Kidney epithelial cell (primary cell): ENCODE measurements around the gene PMEL. TPM values are rescaled to one million over a fixed set of nuclear protein-coding genes. Genes with fewer than 3 reads are reported as not detected.
A peak's percentile ranks its signal among the peaks of the same experiment; 100 is the strongest.

Experiments
- DNase-seq: peaks from one replicate; pipeline ENCODE4 v3.0.0-alpha.2; 2010; ENCODE audit warnings: low read depth
- H3K27me3 ChIP-seq: 2 replicates; pipeline ENCODE4 v1.6.0; 2011; ENCODE audit warnings: low read length; ENCODE audit not compliant: control insufficient read depth, insufficient read depth
- H3K36me3 ChIP-seq: 2 replicates; pipeline ENCODE4 v1.5.1; 2011; ENCODE audit warnings: low read length; ENCODE audit not compliant: control insufficient read depth, insufficient read depth
- H3K4me3 ChIP-seq: 2 replicates; pipeline ENCODE4 v1.5.1; 2011; ENCODE audit warnings: low read depth, mild to moderate bottlenecking, control low read depth, low read length
- CTCF ChIP-seq: IDR thresholded peaks from 2 replicates; pipeline ENCODE4 v1.5.1; 2011; ENCODE audit warnings: mild to moderate bottlenecking, moderate library complexity, low read length, control low read depth, inconsistent platforms; ENCODE audit not compliant: insufficient read depth, poor library complexity, severe bottlenecking
- total RNA-seq: library from RNA; depleted of rRNA; stranded (reverse); fragments of >200 nt; gene quantifications from 2 replicates; pipeline ENCODE4 v1.2.3, GENCODE V29; 2015

The PMEL gene
- total RNA-seq, 1 donor from 2014 or later: 1.1 TPM

- no peak for DNase-seq
- Histone ChIP-seq H3K4me3 (peak overlapping the region; percentile 59), H3K36me3 (no peaks in the 10 kb centered on the region), H3K27me3 (no peaks in the 10 kb centered on the region)
- TF ChIP-seq CTCF: no peak
Observed at GRCh38 chr12:55931317-55931779, 34.5 kb downstream of the PMEL start.

DNA sequence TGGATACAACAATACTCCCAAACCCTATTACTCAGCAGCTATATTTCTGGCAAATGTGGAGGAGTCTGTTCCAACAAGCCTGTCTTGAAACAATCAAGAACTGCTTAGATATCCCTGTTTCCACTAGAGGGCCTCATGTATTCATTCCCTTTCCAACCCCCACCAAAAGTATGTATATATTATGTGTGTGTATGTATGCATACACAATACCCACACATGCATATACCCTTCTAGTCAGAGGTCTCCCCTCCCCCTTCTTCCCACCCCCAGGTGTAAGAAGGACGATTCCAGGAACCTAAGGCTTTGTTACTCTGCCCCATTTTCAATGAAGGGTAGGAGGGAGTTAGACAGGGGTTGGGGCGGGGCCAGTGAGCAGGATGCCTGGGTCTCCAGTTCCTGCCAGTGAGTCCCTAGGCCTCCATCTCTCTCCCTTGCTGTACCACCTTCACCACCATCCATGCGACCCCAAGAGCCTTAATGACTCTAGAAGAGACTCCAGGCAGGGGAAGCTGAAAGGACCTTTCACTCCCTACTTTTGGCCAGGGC is 35.0 kb downstream of the PMEL start, which contains the start of gene DGKA:
DGKA (plus strand) TSS at position 392 of the 546 bp plus-strand sequence. CDS start 5,342 bp downstream, outside the sequence.
- Histone ChIP-seq H3K4me3 (peak within 1 kb of the TSS; percentile 59), H3K27me3 (no peaks in the 10 kb centered on the region), H3K36me3 (no peaks in the 10 kb centered on the region)
- peak; percentile 64 for TF ChIP-seq CTCF
- no peak for DNase-seq

DNA sequence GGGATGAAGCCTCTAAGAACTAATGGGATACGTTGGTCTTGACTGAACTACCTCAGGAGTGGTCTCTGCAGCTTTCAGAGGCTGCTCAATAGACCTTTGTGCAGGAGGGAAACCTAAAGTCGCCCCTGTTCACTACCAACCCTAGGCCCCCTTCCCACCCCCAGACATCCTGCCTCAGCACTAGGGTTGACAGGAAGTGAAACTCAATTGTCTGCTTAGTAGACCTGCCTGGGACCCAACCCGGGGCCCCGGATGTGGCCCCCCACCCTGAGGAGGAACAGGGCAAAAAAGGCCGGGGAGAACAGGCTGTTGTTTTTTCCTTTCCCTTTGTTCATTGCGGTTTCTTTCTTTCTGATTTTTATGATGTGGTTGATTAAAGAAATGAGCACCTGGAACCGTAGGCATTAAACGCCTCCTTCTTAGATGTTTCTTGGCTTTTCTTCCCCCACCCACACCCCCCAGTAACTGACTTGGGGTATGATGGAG is 36.5 kb downstream of the PMEL start:
- H3K36me3 ChIP-seq: no peaks in the 10 kb centered on the region
- H3K27me3 ChIP-seq: no peaks in the 10 kb centered on the region
- no peak for TF ChIP-seq CTCF
- no peak for DNase-seq
- H3K4me3 ChIP-seq: no peak overlapping the region

- Histone ChIP-seq H3K36me3 (no peaks in the 10 kb centered on the region), H3K4me3 (peak within 1 kb of the TSS; percentile 86), H3K27me3 (no peaks in the 10 kb centered on the region)
- DNase-seq: no peak
- no peak for TF ChIP-seq CTCF
Observed at GRCh38 chr12:55927588-55928502, 38.0 kb downstream of the PMEL start, which contains the start of gene PYM1. Gene PYM1 (minus strand): TSS chr12:55927894. CDS start chr12:55927761, 133 bp downstream.

GRCh38 chr12:55926738-55927587 is 38.9 kb downstream of the PMEL start:
- no peaks in the 10 kb centered on the region for H3K27me3 ChIP-seq
- peak; percentile 88 for TF ChIP-seq CTCF
- no peaks in the 10 kb centered on the region for H3K36me3 ChIP-seq
- DNase-seq: peak; percentile 70
- peak overlapping the region; percentile 86 for H3K4me3 ChIP-seq
